ENCODE measurements around the gene RBM47. TPM values are rescaled to one million over a fixed set of nuclear protein-coding genes. Genes with fewer than 3 reads are reported as not detected.
A peak's percentile ranks its signal among the peaks of the same experiment; 100 is the strongest.

RBM47 gene
- polyA plus RNA-seq, 3 donors, result 79.5 to 101 (median 92.8) TPM

- Mint-ChIP-seq H3K4me1 (peaks cover 78% of the 10 kb centered on the region), H3K27ac (peak overlapping the region; percentile 93 to 99 (median 97)), H3K4me3 (peak overlapping the region; percentile 43 to 49), H3K9me3 (no peaks in the 10 kb centered on the region), H3K36me3 (peaks cover 30 to 46% of the 10 kb centered on the region in 2 donors), H3K27me3 (ENCODE audit: low read depth in 3 of 3) (peaks cover 1 to 3% (median 1%) of the 10 kb centered on the region in 3 donors)
- no peaks in the 10 kb centered on the region for H3K9me3 ChIP-seq (replicated peaks in 1 of 2; ENCODE audit: control insufficient read depth in 1 of 2, insufficient read depth in 1 of 2, low read length in 2 of 2)
- TF ChIP-seq, protein P1, sequence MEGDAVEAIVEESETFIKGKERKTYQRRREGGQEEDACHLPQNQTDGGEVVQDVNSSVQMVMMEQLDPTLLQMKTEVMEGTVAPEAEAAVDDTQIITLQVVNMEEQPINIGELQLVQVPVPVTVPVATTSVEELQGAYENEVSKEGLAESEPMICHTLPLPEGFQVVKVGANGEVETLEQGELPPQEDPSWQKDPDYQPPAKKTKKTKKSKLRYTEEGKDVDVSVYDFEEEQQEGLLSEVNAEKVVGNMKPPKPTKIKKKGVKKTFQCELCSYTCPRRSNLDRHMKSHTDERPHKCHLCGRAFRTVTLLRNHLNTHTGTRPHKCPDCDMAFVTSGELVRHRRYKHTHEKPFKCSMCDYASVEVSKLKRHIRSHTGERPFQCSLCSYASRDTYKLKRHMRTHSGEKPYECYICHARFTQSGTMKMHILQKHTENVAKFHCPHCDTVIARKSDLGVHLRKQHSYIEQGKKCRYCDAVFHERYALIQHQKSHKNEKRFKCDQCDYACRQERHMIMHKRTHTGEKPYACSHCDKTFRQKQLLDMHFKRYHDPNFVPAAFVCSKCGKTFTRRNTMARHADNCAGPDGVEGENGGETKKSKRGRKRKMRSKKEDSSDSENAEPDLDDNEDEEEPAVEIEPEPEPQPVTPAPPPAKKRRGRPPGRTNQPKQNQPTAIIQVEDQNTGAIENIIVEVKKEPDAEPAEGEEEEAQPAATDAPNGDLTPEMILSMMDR (IDR thresholded peaks at IDR 0.05), result no peak
- H3K4me2 ChIP-seq (replicated peaks; ENCODE audit: extremely low read depth, low read length, poor library complexity, severe bottlenecking), result no peak overlapping the region
- intact Hi-C loops (cut with micrococcal nuclease), result loop anchor here (2.0 to 10.0 kb wide), 2 partner anchors 13 to 161 kb away; no protein-coding TSS in a partner anchor
- peak overlapping the region; percentile 88 to 98 for H3K27ac ChIP-seq (ENCODE audit: low read depth in 1 of 2, low read length in 2 of 2)
- H4K20me1 ChIP-seq (ENCODE audit: insufficient read depth, low read length), result peaks cover 35% of the 10 kb centered on the region
- H3K27me3 ChIP-seq (ENCODE audit: control insufficient read depth in 2 of 2, insufficient read depth in 2 of 2, low read length in 2 of 2), result no peaks in the 10 kb centered on the region
- 50% methylated on average over 2 of the region's 4 CpGs for WGBS (ENCODE audit: insufficient coverage)
- peaks cover 75 to 82% of the 10 kb centered on the region in 2 donors for H3K4me1 ChIP-seq (ENCODE audit: control insufficient read depth in 1 of 2, insufficient read depth in 2 of 2, low read length in 2 of 2)
- H3K9ac ChIP-seq (ENCODE audit: insufficient read depth, low read length, poor library complexity, severe bottlenecking), result peak overlapping the region; percentile 48
- no peak overlapping the region for H3K4me3 ChIP-seq (replicated peaks in 1 of 3; ENCODE audit: low read depth in 2 of 3, low read length in 3 of 3)
- H3K79me2 ChIP-seq (ENCODE audit: insufficient read depth, low read length), result peaks cover 100% of the 10 kb centered on the region
- peak; percentile 81 to 89 (median 89) for DNase-seq
- H3K36me3 ChIP-seq (replicated peaks in 1 of 2; ENCODE audit: control insufficient read depth in 1 of 2, insufficient read depth in 2 of 2, low read length in 2 of 2), result peaks cover 0 to 12% of the 10 kb centered on the region in 2 donors
- H2AFZ ChIP-seq (ENCODE audit: insufficient read depth, low read depth, low read length, poor library complexity, severe bottlenecking), result no peak overlapping the region
These were observed 66.3 kb downstream of the RBM47 start for GRCh38 chr4:40563401-40563800.

- Histone ChIP-seq H4K20me1 (ENCODE audit: insufficient read depth, low read length) (peaks cover 35% of the 10 kb centered on the region), H3K36me3 (replicated peaks in 1 of 2; ENCODE audit: control insufficient read depth in 1 of 2, insufficient read depth in 2 of 2, low read length in 2 of 2) (peaks cover 0 to 10% of the 10 kb centered on the region in 2 donors), H2AFZ (ENCODE audit: insufficient read depth, low read depth, low read length, poor library complexity, severe bottlenecking) (no peak overlapping the region), H3K27ac (ENCODE audit: low read depth in 1 of 2, low read length in 2 of 2) (peak overlapping the region; percentile 88 to 98), H3K9me3 (replicated peaks in 1 of 2; ENCODE audit: control insufficient read depth in 1 of 2, insufficient read depth in 1 of 2, low read length in 2 of 2) (no peaks in the 10 kb centered on the region), H3K27me3 (ENCODE audit: control insufficient read depth in 2 of 2, insufficient read depth in 2 of 2, low read length in 2 of 2) (no peaks in the 10 kb centered on the region), H3K4me2 (replicated peaks; ENCODE audit: extremely low read depth, low read length, poor library complexity, severe bottlenecking) (peak overlapping the region; percentile 0), H3K4me1 (ENCODE audit: control insufficient read depth in 1 of 2, insufficient read depth in 2 of 2, low read length in 2 of 2) (peaks cover 82 to 90% of the 10 kb centered on the region in 2 donors), H3K4me3 (replicated peaks in 1 of 3; ENCODE audit: low read depth in 2 of 3, low read length in 3 of 3) (no peak overlapping the region), H3K79me2 (ENCODE audit: insufficient read depth, low read length) (peaks cover 100% of the 10 kb centered on the region), H3K9ac (ENCODE audit: insufficient read depth, low read length, poor library complexity, severe bottlenecking) (peak overlapping the region; percentile 67)
- Mint-ChIP-seq H3K27me3 (ENCODE audit: low read depth in 3 of 3) (peaks cover 1 to 3% (median 1%) of the 10 kb centered on the region in 3 donors), H3K4me1 (peaks cover 83% of the 10 kb centered on the region), H3K9me3 (no peaks in the 10 kb centered on the region), H3K36me3 (peaks cover 28 to 40% of the 10 kb centered on the region in 2 donors), H3K27ac (peak overlapping the region; percentile 96 to 99 (median 98)), H3K4me3 (peak overlapping the region in 1 of 2 donors; percentile 41)
- intact Hi-C loops (cut with micrococcal nuclease), result loop anchor here (2.0 to 10.0 kb wide), 2 partner anchors 14 to 162 kb away; no protein-coding TSS in a partner anchor
- TF ChIP-seq, protein P1 (IDR thresholded peaks at IDR 0.05), result no peak
- DNase-seq, result peak in 2 of 3 donors; percentile 40 to 55
- no CpG with 5 or more reads among the region's 7 CpGs for WGBS (ENCODE audit: insufficient coverage)
These were observed 67.0 kb downstream of the RBM47 start for GRCh38 chr4:40562681-40563080.

Measured in CD14-positive monocyte (primary cell).